ENCODE measurements around the gene CD70.
"Not testable (repeated sequence)": the region's sequence is repeated elsewhere in the genome, so short reads cannot be mapped to it uniquely, and the experiment has no call there.

The CD70 gene

GRCh38 chr19:6582515-6583484, 8.2 kb downstream of the CD70 start:
- TF ChIP-seq ZNF146 (tag by site-specific recombination; IDR thresholded peaks at IDR 0.05) = peak; percentile 80

GRCh38 chr19:6580313-6580712, 10.6 kb downstream of the CD70 start:
- no peak for TF ChIP-seq ZNF561 (tag by site-specific recombination; IDR thresholded peaks at IDR 0.05; ENCODE audit: borderline replicate concordance)
- no peak for TF ChIP-seq INSM2 (tag by site-specific recombination; IDR thresholded peaks at IDR 0.05)
- no peak for TF ChIP-seq PBX3 (CRISPR knock-in tag; IDR thresholded peaks at IDR 0.05)
- no peak for TF ChIP-seq ZNF747 (tag by site-specific recombination; IDR thresholded peaks at IDR 0.05)
- no peak for TF ChIP-seq SP7 (tag by site-specific recombination; IDR thresholded peaks at IDR 0.05)
- no peak for TF ChIP-seq ZNF792 (tag by site-specific recombination; IDR thresholded peaks at IDR 0.05)
- no peak for TF ChIP-seq ZSCAN5A (tag by site-specific recombination; IDR thresholded peaks at IDR 0.05)
- no peak for TF ChIP-seq ZNF37A (tag by site-specific recombination; IDR thresholded peaks at IDR 0.05)
- TF ChIP-seq ZNF785 (tag by site-specific recombination; IDR thresholded peaks at IDR 0.05) = no peak
- TF ChIP-seq ELK4 (IDR thresholded peaks at IDR 0.05; ENCODE audit: borderline replicate concordance, low read depth, low read length) = no peak
- no peak for TF ChIP-seq ZNF292 (tag by site-specific recombination; IDR thresholded peaks at IDR 0.05; ENCODE audit: borderline replicate concordance, low read depth)
- TF ChIP-seq OVOL3 (tag by site-specific recombination; IDR thresholded peaks at IDR 0.05) = no peak
- TF ChIP-seq ZBTB17 (tag by site-specific recombination; IDR thresholded peaks at IDR 0.05) = no peak
- TF ChIP-seq ZBTB8A (tag by site-specific recombination; IDR thresholded peaks at IDR 0.05) = no peak
- TF ChIP-seq CTCF (tag by site-specific recombination; IDR thresholded peaks at IDR 0.05) = no peak
- no peak for TF ChIP-seq ZNF221 (tag by site-specific recombination; IDR thresholded peaks at IDR 0.05; ENCODE audit: borderline replicate concordance)
- no peak for TF ChIP-seq RBAK (tag by site-specific recombination; IDR thresholded peaks at IDR 0.05)
- TF ChIP-seq ZBTB11 (tag by site-specific recombination; conservative IDR thresholded peaks at IDR 0.05; ENCODE audit: low read depth) = no peak
- TF ChIP-seq ZNF529 (tag by site-specific recombination; IDR thresholded peaks at IDR 0.05; ENCODE audit: insufficient replicate concordance) = no peak
- TF ChIP-seq ZNF623 (tag by site-specific recombination; IDR thresholded peaks at IDR 0.05) = no peak
- H3K27ac ChIP-seq (ENCODE audit: extremely low read depth, low read depth, low read length) = no peak overlapping the region
- no peaks in the 10 kb centered on the region; the same call in 1 of the 2 replicates for H3K9me3 ChIP-seq (ENCODE audit: control insufficient read depth, insufficient read depth, low read depth, low read length)
- no peaks in the 10 kb centered on the region for H3K4me1 ChIP-seq (ENCODE audit: control insufficient read depth, insufficient read depth, low read length)
- no peaks in the 10 kb centered on the region; a peak in 1 of 3 replicates for H3K36me3 ChIP-seq (ENCODE audit: control insufficient read depth in 2 of 2, insufficient read depth in 1 of 2, low read length in 2 of 2)
- CTCF ChIA-PET = interaction anchor here (0.6 to 0.7 kb wide), 2 partner anchors 70 to 834 kb away, joined by 3 to 4 read pairs; no protein-coding TSS in a partner anchor
- POLR2A ChIA-PET = no interaction called here
- no peak overlapping the region for H3K4me3 ChIP-seq (ENCODE audit: low read depth, low read length)

More at GRCh38 chr19:6582515-6583484, 8.2 kb downstream of the CD70 start:
- H3K4me3 ChIP-seq (ENCODE audit: low read depth, low read length); H3K4me1 ChIP-seq (ENCODE audit: control insufficient read depth, insufficient read depth, low read length); H3K9me3 ChIP-seq (ENCODE audit: control insufficient read depth, insufficient read depth, low read depth, low read length); CTCF ChIA-PET; H3K27ac ChIP-seq (ENCODE audit: extremely low read depth, low read depth, low read length); H3K36me3 ChIP-seq (ENCODE audit: control insufficient read depth in 2 of 2, insufficient read depth in 1 of 2, low read length in 2 of 2): not testable (repeated sequence)
- POLR2A ChIA-PET = interaction anchor here (0.7 kb wide), 1 partner anchor 13 kb away, joined by 3 read pairs; no protein-coding TSS in a partner anchor
